IPS DF 6.9 (cell line): ENCODE measurements around the gene MPO.

Source experiments
- DNase-seq: peaks from one replicate; pipeline ENCODE4 v3.0.0-alpha.2; 2013; ENCODE audit warnings: low read depth, low spot score
- H3K27ac ChIP-seq: one replicate; pipeline ENCODE4 v1.5.1; 2013; ENCODE audit warnings: low read length, control low read depth
- H3K27me3 ChIP-seq: 2 replicates; pipeline ENCODE4 v1.6.1; 2013; ENCODE audit warnings: mild to moderate bottlenecking, low read length; ENCODE audit not compliant: control insufficient read depth, insufficient read depth
- H3K36me3 ChIP-seq: 2 replicates; pipeline ENCODE4 v1.6.1; 2013; ENCODE audit warnings: low read length; ENCODE audit not compliant: control insufficient read depth, insufficient read depth
- H3K4me1 ChIP-seq: 2 replicates; pipeline ENCODE4 v1.6.1; 2013; ENCODE audit warnings: low read length; ENCODE audit not compliant: control insufficient read depth, insufficient read depth
- H3K4me3 ChIP-seq: 2 replicates; pipeline ENCODE4 v1.5.1; 2013; ENCODE audit warnings: mild to moderate bottlenecking, low read length
- H3K9me3 ChIP-seq: 2 replicates; pipeline ENCODE4 v1.6.1; 2013; ENCODE audit warnings: low read length, inconsistent platforms; ENCODE audit not compliant: control insufficient read depth, insufficient read depth
- WGBS: extraction: QIAGEN DNeasy Blood & Tissue Kit; methylation state at CpG from one replicate; pipeline ENCODE4 v1.1.7; 2013; ENCODE audit warnings: mixed read lengths, missing lambda C conversion rate; ENCODE audit not compliant: insufficient read length, insufficient coverage; 5-methylcytosine and 5-hydroxymethylcytosine counted together

Gene MPO, protein sequence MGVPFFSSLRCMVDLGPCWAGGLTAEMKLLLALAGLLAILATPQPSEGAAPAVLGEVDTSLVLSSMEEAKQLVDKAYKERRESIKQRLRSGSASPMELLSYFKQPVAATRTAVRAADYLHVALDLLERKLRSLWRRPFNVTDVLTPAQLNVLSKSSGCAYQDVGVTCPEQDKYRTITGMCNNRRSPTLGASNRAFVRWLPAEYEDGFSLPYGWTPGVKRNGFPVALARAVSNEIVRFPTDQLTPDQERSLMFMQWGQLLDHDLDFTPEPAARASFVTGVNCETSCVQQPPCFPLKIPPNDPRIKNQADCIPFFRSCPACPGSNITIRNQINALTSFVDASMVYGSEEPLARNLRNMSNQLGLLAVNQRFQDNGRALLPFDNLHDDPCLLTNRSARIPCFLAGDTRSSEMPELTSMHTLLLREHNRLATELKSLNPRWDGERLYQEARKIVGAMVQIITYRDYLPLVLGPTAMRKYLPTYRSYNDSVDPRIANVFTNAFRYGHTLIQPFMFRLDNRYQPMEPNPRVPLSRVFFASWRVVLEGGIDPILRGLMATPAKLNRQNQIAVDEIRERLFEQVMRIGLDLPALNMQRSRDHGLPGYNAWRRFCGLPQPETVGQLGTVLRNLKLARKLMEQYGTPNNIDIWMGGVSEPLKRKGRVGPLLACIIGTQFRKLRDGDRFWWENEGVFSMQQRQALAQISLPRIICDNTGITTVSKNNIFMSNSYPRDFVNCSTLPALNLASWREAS

DNA sequence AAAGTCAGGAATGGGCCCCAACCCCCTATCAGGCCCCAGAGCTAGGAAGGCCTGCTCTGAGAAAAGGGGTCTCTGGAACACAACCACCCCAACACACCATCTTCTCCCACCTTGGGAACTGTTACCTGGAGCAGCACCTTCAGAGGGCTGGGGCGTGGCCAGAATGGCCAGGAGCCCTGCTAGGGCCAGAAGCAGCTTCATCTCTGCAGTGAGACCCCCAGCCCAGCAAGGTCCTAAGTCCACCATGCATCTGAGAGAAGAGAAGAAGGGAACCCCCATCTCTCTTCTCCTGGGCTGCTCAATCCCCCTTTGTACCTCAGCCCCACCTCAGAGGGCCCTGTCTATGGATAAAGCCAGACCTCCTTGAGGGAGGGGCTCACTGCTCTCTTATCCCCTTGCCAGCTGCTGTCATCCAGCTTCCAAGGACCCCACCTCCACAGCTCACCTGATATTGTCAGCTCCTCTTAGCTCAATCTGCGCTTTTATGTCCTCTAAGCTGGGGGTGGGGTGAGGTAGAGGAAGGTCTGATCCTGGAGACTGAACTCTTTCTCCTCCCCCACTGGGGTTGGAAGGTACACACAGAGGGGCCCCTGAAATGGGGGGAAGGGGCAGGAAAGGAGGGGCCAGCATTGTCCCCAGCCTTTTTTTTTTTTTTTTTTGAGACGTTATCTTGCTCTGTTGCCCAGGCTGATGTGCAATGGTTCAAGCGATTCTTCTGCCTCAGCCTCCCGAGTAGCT, at the start of gene MPO:
TSS of gene MPO (minus strand) at position 456 of the 738 bp plus-strand sequence. CDS start at position 279, 177 bp downstream.
- no peaks in the 10 kb centered on the region for H3K9me3 ChIP-seq
- no peak within 1 kb of the TSS for H3K4me3 ChIP-seq
- no peaks in the 10 kb centered on the region for H3K27me3 ChIP-seq
- no peak within 1 kb of the TSS for H3K27ac ChIP-seq
- no peak for DNase-seq
- no CpG with 5 or more reads among the region's 5 CpGs for WGBS
- no peaks in the 10 kb centered on the region for H3K4me1 ChIP-seq
- H3K36me3 ChIP-seq, result no peaks in the 10 kb centered on the region

DNA sequence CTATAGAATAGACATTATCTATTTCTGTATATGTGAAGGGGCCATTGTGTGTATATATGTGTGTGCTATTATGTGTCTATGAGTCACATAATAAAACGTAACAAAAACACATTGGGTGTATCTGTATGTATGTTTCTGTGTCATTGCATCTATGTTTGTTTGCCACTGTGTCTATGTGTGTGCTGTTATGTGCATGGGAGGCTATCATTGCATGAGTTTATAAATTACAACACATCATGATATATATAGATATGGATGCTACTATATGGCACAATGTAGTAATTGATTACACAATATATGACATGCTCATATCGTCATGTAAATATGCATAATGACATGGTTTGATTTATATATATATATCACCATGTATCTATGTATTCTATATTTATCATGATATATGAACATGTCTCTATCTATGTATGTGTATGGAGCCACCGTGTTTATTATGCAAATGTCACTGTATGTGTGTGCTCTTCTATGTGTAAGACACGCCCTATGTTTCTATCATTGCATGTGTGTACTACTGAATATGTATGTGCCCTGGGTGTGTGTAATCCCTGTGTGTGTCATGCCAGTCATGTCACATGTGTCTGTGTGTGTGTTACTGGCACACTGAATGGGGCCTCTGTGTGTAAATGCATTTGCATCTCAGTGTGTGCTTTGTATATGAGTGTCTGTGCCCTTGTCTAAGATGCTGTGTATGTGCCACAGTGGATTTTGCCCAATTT, 49.2 kb upstream of the MPO start:
- Histone ChIP-seq H3K4me1 (peaks cover 16% of the 10 kb centered on the region), H3K9me3 (no peaks in the 10 kb centered on the region), H3K4me3 (no peak overlapping the region), H3K27ac (no peak overlapping the region), H3K36me3 (no peaks in the 10 kb centered on the region), H3K27me3 (no peaks in the 10 kb centered on the region)
- no peak for DNase-seq
- no CpG with 5 or more reads among the region's 4 CpGs for WGBS

DNA sequence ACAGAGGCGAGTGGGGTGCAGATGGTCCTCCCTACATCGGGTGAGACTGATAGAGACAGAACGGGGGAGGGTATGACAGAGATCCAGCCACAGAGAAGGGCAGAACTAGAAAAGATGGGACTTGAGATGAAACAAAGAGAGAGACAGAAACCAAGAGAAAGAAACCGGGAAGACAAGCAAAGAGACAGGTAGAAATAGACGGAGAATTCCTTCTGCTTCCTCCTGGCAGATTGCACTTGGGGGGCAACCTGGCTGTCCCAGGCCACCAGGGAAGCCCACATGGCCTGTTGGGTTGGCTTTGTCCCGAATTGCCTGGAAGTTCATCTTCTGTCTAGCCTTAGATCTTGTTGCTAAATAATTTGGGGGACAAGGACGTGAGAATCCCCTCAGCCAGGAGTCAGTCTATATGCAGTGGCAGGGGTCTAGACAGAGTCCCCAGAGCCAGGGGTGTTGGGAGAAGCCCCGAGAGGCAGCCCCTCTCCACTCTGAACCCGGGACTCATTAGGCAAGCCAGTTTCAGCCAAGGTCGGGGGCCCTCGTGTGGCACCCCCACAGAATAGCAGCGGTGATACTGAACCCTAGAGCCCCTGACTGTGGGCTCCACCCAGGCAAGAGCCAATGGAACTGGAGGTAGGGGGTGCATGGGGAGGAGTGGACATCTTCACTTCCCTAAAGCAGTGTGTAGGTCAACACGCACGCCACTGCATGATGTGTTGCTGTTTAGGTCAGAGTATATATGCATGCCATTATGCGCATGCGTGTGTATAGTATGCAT, 48.5 kb upstream of the MPO start:
- H3K9me3 ChIP-seq, result no peaks in the 10 kb centered on the region
- H3K4me1 ChIP-seq, result peaks cover 19% of the 10 kb centered on the region
- H3K36me3 ChIP-seq, result no peaks in the 10 kb centered on the region
- no peaks in the 10 kb centered on the region for H3K27me3 ChIP-seq
- no peak overlapping the region for H3K27ac ChIP-seq
- DNase-seq, result no peak
- H3K4me3 ChIP-seq, result no peak overlapping the region
- WGBS, result no CpG with 5 or more reads among the region's 16 CpGs

DNA sequence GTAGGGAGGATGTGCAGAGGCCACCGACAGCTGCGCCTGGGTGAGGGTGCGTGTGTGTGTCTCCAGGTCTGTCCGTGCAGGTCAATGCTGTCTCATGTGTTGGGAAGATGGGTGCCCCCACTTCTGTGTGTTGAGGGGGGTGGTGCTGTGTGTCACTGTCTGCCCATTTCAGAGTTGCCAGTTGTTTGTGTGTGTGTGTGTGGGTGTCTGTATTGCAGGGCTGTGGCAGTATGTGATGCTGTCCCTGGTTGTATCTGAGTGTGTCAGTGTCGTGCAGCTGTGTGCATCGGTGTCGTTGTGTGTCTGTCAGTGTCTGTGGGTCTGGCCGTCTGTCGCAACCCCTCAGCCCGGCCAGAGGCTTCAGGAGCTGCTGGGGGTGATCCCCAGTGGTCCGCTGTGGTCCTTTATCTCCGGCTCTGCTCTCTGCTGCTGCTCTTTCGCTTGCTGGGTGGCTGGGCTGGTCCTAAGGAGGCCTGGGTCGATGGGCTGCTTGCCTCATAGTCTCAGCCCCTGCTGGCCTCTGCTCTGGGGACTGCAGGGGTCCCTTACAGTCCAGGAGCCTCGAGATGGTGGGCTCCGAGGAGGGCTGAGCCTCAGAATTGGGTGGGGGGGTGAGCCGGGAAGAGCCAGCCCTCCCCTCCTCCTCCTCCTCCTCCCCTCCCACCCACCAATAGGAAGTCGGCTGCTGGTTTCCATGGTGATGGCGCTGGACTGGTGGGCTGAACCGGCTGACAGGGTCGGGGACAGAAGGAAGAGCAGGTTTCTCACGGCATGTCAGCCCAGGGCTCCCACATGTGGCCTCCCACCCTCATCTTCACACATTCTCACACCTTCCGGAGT, 47.7 kb upstream of the MPO start, which contains the start of gene TSPOAP1:
TSS of gene TSPOAP1 (minus strand) at position 601 of the 840 bp plus-strand sequence. CDS start 875 bp downstream, outside the sequence.
- no peak for DNase-seq
- peaks cover 19% of the 10 kb centered on the region for H3K4me1 ChIP-seq
- H3K27ac ChIP-seq, result no peak within 1 kb of the TSS
- WGBS, result no CpG with 5 or more reads among the region's 23 CpGs
- H3K9me3 ChIP-seq, result no peaks in the 10 kb centered on the region
- H3K27me3 ChIP-seq, result no peaks in the 10 kb centered on the region
- no peaks in the 10 kb centered on the region for H3K36me3 ChIP-seq
- H3K4me3 ChIP-seq, result no peak within 1 kb of the TSS

DNA sequence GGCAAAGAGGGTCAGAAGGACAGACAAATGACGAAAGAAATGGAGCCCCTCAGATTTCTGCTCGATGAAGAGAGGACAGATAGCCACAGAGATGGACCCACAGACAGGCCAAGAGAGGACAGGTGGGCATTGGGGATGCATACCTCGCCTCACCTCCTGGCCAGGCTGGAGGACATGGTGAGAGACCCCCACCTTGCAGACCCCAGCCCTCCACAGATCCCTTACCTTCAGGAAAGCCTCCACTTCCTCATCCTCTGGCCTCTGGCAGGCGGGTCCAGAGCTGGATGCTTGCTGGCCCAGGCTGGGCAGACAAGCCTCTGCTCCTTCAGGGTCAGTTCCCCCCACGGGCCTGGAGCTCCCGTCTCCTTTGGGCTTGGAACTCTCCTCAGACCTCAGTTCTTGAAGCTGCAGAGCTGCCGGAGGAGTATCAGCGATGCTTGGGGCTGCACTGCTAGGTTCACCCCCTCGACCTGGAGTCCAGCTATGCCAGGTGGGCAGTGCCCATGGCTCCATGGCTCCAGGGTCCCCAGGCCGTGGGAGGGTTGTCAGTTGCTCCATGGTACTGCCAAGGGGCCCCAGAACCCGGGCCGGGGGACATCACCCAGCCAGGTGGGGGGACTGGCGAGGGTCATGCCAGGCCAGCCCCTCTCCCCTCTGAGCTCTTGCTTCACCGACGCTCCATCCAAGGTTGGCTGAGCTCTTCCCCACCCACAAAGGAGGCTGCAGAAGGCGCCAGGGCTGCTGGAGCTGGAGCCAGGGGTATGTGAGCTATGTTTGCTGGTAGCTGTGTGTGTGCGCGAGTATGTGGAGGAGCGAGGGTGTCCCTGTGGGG, 46.8 kb upstream of the MPO start:
- Histone ChIP-seq H3K4me3 (no peak overlapping the region), H3K4me1 (peaks cover 19% of the 10 kb centered on the region), H3K9me3 (no peaks in the 10 kb centered on the region), H3K36me3 (no peaks in the 10 kb centered on the region), H3K27me3 (no peaks in the 10 kb centered on the region; the same call in 1 of the 2 replicates), H3K27ac (no peak overlapping the region)
- DNase-seq, result no peak
- WGBS, result no CpG with 5 or more reads among the region's 19 CpGs

DNA sequence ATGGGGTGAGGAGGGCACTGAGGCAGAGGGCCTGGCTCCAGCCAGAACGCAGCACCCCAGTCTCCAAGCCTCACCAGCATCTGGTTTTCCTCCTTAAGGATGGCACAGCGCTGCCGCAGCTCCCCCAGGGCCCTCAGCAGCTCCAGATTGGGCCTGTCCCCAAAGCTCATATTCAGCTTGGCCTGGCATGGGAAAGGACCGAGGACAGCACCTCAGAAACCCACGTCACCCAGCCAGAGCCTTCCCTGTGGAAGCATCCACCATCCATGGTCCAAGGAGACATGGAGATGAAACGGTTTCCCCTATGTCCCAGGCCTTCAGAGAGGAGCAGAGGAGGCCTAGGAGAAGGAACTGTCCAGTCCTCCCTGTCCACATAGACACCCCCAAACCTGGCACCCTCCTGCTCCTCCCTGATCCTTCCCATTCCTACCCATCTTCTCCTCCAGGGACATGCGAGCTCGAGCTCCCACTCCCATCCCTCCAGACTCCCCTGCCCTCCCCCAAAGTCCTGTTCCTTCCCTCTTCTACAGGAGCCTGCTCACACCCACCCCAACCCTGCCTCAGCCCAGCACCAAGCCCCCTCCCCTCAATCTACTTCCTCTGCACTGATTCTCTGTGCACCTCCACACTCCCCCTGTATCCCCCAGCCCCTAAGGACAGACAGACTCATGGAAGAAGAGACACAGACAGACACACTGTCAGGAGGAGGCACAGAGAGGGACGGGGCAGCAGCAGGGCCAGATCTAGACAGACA, 46.1 kb upstream of the MPO start:
- DNase-seq, result no peak
- no peak overlapping the region for H3K27ac ChIP-seq
- H3K9me3 ChIP-seq, result no peaks in the 10 kb centered on the region
- no CpG with 5 or more reads among the region's 9 CpGs for WGBS
- no peak overlapping the region for H3K4me3 ChIP-seq
- H3K4me1 ChIP-seq, result peaks cover 19% of the 10 kb centered on the region
- no peaks in the 10 kb centered on the region; the same call in 1 of the 2 replicates for H3K27me3 ChIP-seq
- no peaks in the 10 kb centered on the region for H3K36me3 ChIP-seq

DNA sequence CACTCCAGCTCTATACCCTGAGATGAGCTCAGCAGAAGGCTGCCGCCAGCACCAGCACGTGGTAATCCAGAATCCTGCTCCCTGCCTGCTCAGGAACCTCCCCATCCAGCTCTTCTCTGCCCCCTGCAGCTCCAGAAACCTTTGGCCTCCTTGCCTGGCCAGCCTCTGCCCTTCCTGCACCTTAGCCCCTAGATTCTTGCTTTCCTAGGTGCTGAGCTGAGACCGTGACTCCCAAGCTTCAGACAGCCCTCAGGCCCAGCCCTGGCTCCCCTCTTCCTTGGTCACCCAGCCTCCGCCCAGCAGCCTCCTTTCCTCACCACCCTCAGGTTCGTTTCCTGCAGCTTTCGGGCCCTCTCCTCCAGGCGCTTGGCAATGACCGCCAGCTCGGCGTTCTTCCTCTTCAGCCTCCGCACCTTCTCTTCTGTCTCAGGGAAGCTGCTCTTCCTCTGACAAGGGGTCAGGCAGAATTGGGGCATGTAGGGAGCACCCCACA, 45.3 kb upstream of the MPO start:
- H3K27ac ChIP-seq, result no peak overlapping the region
- DNase-seq, result no peak
- H3K36me3 ChIP-seq, result no peaks in the 10 kb centered on the region
- peaks cover 13% of the 10 kb centered on the region for H3K4me1 ChIP-seq
- H3K27me3 ChIP-seq, result no peaks in the 10 kb centered on the region; the same call in 1 of the 2 replicates
- no CpG with 5 or more reads among the region's 11 CpGs for WGBS
- no peaks in the 10 kb centered on the region for H3K9me3 ChIP-seq
- no peak overlapping the region for H3K4me3 ChIP-seq

DNA sequence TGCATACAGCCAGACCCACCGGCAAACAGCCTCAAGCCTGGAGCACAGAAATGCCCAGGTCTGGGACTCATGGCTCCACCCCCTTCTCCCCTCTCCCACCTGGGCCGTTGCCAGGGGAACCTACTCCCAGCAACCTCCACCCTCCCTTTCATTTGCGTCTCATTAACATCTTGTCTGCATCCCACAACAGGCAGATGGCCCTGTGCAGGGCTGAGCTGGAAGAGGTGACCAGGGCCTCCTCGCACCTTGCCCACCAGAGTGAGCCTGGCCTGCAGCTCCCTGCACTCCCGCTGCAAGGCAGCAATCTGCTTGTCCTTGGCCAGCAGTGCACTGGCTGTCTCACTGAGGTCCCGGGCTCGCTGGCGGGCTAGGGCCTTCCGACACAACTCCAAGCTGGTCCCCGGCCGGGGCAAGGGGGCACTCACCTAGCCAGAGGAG, 44.6 kb upstream of the MPO start:
- no peaks in the 10 kb centered on the region; the same call in 1 of the 2 replicates for H3K27me3 ChIP-seq
- DNase-seq, result no peak
- H3K36me3 ChIP-seq, result no peaks in the 10 kb centered on the region
- peaks cover 8% of the 10 kb centered on the region for H3K4me1 ChIP-seq
- H3K27ac ChIP-seq, result no peak overlapping the region
- H3K4me3 ChIP-seq, result no peak overlapping the region
- no CpG with 5 or more reads among the region's 11 CpGs for WGBS
- no peaks in the 10 kb centered on the region for H3K9me3 ChIP-seq
